ENCODE results near the gene ZDHHC13.

Gene ZDHHC13

DNA sequence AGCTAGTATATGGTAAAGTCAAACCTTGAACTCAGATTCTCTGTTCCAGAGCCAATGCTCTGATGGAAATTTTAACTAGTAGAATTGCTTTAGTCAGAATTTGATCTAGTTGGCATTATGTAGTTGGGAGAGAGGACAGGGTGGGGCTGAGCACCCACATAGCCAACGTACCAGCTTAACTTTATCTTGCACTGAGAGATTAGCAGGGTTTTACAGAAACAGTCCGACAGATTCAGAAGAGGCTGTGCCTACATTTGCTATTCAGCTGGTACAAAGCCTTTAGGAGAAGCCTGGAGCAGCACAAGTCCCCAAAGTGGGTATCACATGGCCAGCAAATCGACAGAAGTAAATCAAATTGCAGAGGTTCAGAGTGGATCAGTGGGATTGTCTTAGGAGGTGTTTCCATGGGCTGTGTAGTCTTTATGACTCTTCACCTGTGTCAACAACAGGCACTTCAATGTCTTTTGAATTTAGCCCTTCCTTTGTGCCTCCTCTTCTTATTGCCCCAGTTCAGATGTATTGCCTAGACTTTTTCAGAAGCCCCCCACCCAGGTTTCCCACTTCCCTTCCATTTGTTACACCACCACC is 92.1 kb downstream of the ZDHHC13 start:
- DNase-seq, result no peak

GRCh38 chr11:19209617-19210370 is 92.8 kb downstream of the ZDHHC13 start:
- no peak for DNase-seq

GRCh38 chr11:19216021-19216420 is 99.1 kb downstream of the ZDHHC13 start:
- no peak for DNase-seq

GRCh38 chr11:19216709-19217374 is 99.9 kb downstream of the ZDHHC13 start:
- DNase-seq, result no peak

- DNase-seq, result no peak
Observed at GRCh38 chr11:19218216-19218615, 101.2 kb downstream of the ZDHHC13 start.

DNA sequence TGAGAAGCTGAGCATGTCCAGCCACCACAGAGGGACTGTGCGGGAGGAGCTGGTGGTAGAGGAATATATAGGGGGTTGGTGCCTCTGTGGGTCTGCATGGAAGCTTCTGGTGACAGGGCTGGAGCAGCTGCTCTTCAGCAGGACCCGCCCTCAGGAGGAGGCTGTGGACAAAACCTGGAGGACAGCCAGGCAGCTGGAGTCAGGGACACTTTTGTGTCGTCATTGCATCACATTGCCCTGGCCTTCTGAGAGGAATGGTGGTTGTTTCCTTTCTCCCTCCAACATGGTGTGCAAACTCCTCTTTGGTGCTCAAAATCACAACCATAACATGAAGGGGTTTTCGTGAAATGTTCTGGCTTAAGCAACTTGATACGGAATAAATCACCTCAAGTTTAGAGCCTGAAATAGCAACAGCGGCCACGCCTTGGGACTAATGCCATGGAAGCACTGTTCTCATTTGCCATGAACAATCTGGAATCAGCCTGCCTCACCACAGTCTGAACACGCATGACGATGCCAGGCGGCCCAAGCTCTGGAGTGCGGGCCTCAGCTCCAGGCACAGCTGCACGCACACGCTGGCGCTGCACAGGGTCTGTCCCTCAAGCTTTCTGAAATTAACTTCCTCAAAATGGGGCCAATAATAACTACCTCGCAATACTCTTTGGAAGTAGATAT is 102.0 kb downstream of the ZDHHC13 start:
- DNase-seq, result no peak

DNA sequence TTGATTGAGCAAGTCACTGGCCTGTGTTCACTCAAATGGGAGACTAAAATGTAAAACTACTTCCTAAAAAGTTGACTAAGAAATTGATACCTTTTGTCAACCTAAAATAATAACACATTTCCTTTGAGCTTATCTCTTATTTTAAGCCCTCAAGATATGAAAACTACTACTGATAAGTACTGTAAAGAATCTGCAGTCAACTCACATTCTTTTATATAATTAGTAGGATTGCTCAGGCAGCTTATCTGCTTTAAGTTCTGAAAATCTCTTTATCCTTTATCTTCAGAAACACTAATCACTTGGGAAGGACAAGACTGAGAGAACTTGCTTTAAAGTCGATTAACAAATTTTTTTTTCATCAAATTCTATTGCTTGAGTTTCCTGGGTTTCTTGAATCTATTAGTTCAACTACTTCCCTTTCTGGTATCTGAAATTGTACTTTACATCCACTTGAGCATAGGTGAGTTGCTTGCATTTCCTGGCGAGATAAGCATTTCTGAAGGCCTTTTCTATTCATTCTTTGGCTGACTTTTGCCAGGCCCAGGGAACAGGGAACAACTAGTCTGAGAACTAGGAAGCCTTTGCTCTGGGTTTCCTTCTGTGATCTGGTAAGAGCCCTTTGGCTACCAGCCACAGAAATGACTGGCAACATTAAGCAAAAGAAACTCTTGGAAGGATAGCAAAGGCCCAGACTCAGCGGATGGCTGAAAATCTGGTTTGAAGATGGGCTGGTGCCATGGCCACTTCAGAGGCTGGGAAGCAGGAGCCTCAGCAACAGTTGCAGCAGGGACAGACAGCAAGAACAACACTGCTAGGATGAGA is 104.1 kb downstream of the ZDHHC13 start:
- no peak for DNase-seq

GRCh38 chr11:19225123-19225522 is 108.2 kb downstream of the ZDHHC13 start:
- no peak for DNase-seq

DNA sequence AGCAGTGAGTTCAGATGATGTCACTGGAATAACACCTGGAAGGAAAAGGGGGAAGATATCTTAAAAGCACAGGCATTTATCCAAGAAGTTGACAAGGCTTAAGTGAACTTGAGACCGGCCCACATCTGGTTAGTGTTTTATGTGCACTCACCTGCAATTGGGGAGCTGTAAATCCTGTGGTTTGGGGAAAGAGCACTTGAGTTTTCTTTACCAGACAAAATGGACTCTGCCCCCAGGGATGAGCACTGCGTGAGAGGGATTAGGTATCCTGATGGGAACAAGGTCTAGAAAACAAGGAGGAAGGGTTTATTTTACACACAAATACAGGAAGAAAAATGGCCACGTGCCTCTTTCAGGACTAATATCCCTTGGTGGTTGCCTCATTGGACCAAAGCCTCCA is 108.6 kb downstream of the ZDHHC13 start:
- DNase-seq, result no peak

Data from activated naive CD4-positive, alpha-beta T cell treated with Interleukin-2 at 50 U/mL for 16 hours (primary cell).